ENCODE data around the gene CYBB.

The CYBB gene

DNA sequence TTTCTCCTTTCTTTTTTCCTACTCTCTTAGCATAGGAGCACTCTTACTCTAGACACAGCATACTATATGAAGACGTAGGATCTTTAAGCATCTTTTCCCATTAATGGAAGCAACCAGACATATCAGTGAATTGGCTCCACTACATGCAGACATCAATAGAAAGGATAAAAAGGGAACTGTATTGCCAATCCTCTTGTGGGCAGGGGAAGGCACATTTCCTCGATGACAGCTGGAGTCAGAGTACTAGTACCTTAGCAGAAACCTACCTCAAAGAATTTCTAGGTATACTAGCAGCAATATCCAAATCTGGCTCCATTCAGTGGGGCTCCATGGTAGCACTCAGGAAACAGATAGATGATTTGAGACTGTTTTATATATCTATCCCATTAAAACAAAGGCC, 20.1 kb downstream of the CYBB start:
- H3K4me1 ChIP-seq (ENCODE audit: low read length): peaks cover 35% of the 10 kb centered on the region
- H3K27me3 ChIP-seq (replicated peaks; ENCODE audit: insufficient read depth, low read length): no peaks in the 10 kb centered on the region
- no peaks in the 10 kb centered on the region for H3K9me3 ChIP-seq (replicated peaks; ENCODE audit: insufficient read depth, low read length)
- no peak overlapping the region for H2AFZ ChIP-seq (ENCODE audit: low read length)
- no peak overlapping the region for H3K4me2 ChIP-seq (ENCODE audit: low read depth, low read length)
- no peaks in the 10 kb centered on the region for H3K36me3 ChIP-seq (replicated peaks; ENCODE audit: insufficient read depth, low read length)
- no peak overlapping the region for H3K27ac ChIP-seq (ENCODE audit: low read length)
- DNase-seq: no peak
- no peaks in the 10 kb centered on the region for H4K20me1 ChIP-seq (ENCODE audit: insufficient read depth, low read length)
- H3F3A ChIP-seq (ENCODE audit: insufficient read depth, low read length): peaks cover 14% of the 10 kb centered on the region; the same call in 1 of the 2 replicates
- TF ChIP-seq CTCF (IDR thresholded peaks at IDR 0.05; ENCODE audit: low read length) (no peak), EZH2phosphoT487 (IDR thresholded peaks at IDR 0.05; ENCODE audit: low read length) (no peak), EZH2 (optimal IDR thresholded peaks at IDR 0.05; ENCODE audit: low read depth, low read length) (no peak)
- H3K9ac ChIP-seq (ENCODE audit: low read length): no peak overlapping the region
- H3K79me2 ChIP-seq (ENCODE audit: low read length): no peaks in the 10 kb centered on the region
- H3K4me3 ChIP-seq (ENCODE audit: low read length): no peak overlapping the region
- no peaks in the 10 kb centered on the region for H3K9me2 ChIP-seq (replicated peaks; ENCODE audit: insufficient read depth, low read length)

DNA sequence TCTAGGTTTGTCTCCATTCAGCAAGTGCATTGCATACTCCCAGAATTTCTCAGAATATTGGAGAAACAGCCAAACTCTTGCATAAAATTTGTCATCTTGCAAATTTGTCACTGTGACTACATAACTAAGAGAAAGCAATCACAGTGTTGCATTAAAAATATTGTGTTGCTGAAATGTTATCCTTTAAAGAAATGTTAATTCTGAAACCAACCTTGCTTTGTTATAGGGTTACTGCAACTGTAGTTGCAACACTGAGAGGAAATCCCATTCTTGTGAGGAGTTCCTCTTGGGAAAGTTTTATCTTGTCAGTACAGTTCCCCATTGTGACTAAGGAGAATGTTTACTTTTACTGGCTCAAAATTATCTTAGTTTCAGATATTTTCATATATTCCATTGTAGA, 20.9 kb downstream of the CYBB start:
- Histone ChIP-seq H3K36me3 (replicated peaks; ENCODE audit: insufficient read depth, low read length) (no peaks in the 10 kb centered on the region), H3K9ac (ENCODE audit: low read length) (no peak overlapping the region), H3K9me2 (replicated peaks; ENCODE audit: insufficient read depth, low read length) (no peaks in the 10 kb centered on the region)

DNA sequence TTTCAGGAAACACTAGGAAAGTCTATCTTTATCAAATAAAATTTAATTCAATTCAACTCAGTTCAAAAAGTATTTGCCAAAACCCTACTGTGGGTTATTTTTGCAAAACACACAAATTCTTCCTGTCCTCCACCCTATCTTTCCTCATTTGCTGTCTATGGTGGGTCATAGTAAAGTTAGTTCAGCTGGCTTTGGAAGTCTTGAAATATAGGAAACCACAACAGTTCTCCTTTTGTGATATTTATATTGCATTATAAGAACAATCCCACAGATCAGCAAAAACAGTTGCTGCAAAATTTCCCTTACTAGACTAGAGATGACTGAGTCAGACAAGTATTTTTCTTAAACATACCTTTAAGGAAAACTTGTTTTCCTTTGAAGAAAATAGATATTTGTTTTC, 22.2 kb downstream of the CYBB start:
- Histone ChIP-seq H3K4me1 (ENCODE audit: low read length) (peaks cover 21% of the 10 kb centered on the region), H2AFZ (ENCODE audit: low read length) (no peak overlapping the region), H3K4me2 (ENCODE audit: low read depth, low read length) (peak overlapping the region; percentile 37; the same call in 1 of the 2 replicates), H4K20me1 (ENCODE audit: insufficient read depth, low read length) (no peaks in the 10 kb centered on the region), H3K4me3 (ENCODE audit: low read length) (no peak overlapping the region), H3K9me2 (replicated peaks; ENCODE audit: insufficient read depth, low read length) (no peaks in the 10 kb centered on the region), H3K27me3 (replicated peaks; ENCODE audit: insufficient read depth, low read length) (no peaks in the 10 kb centered on the region), H3K27ac (ENCODE audit: low read length) (no peak overlapping the region), H3K79me2 (ENCODE audit: low read length) (no peaks in the 10 kb centered on the region), H3K9ac (ENCODE audit: low read length) (no peak overlapping the region), H3F3A (ENCODE audit: insufficient read depth, low read length) (peaks cover 4% of the 10 kb centered on the region; the same call in 1 of the 2 replicates), H3K9me3 (replicated peaks; ENCODE audit: insufficient read depth, low read length) (no peaks in the 10 kb centered on the region), H3K36me3 (replicated peaks; ENCODE audit: insufficient read depth, low read length) (no peaks in the 10 kb centered on the region)
- TF ChIP-seq EZH2phosphoT487 (IDR thresholded peaks at IDR 0.05; ENCODE audit: low read length): no peak
- no peak for TF ChIP-seq EZH2 (optimal IDR thresholded peaks at IDR 0.05; ENCODE audit: low read depth, low read length)
- no peak for TF ChIP-seq CTCF (IDR thresholded peaks at IDR 0.05; ENCODE audit: low read length)
- DNase-seq: no peak

More for the DNA sequence above, 20.9 kb downstream of the CYBB start:
- Histone ChIP-seq H3K4me3 (ENCODE audit: low read length) (no peak overlapping the region), H3K27me3 (replicated peaks; ENCODE audit: insufficient read depth, low read length) (no peaks in the 10 kb centered on the region), H3F3A (ENCODE audit: insufficient read depth, low read length) (peaks cover 14% of the 10 kb centered on the region; the same call in 1 of the 2 replicates), H4K20me1 (ENCODE audit: insufficient read depth, low read length) (no peaks in the 10 kb centered on the region), H3K9me3 (replicated peaks; ENCODE audit: insufficient read depth, low read length) (no peaks in the 10 kb centered on the region), H2AFZ (ENCODE audit: low read length) (no peak overlapping the region), H3K4me2 (ENCODE audit: low read depth, low read length) (no peak overlapping the region), H3K4me1 (ENCODE audit: low read length) (peaks cover 27% of the 10 kb centered on the region), H3K79me2 (ENCODE audit: low read length) (no peaks in the 10 kb centered on the region), H3K27ac (ENCODE audit: low read length) (no peak overlapping the region)
- no peak for DNase-seq
- no peak for TF ChIP-seq EZH2 (optimal IDR thresholded peaks at IDR 0.05; ENCODE audit: low read depth, low read length)
- no peak for TF ChIP-seq CTCF (IDR thresholded peaks at IDR 0.05; ENCODE audit: low read length)
- no peak for TF ChIP-seq EZH2phosphoT487 (IDR thresholded peaks at IDR 0.05; ENCODE audit: low read length)

Measured in MM.1S (cell line).